LNCaP clone FGC (cell line): Measurements from ENCODE around the gene ZRANB1.

Experiments used
- DNase-seq: peaks from one replicate; pipeline ENCODE4 v3.0.0-alpha.2; 2011; ENCODE audit warnings: low read depth
- H3K4me3 ChIP-seq: 2 replicates; pipeline ENCODE4 v1.5.1; 2011; ENCODE audit warnings: mild to moderate bottlenecking, low read depth, low read length, control low read depth
- CTCF ChIP-seq: IDR thresholded peaks from 2 replicates; pipeline ENCODE4 v1.5.1; 2012; ENCODE audit warnings: mild to moderate bottlenecking; ENCODE audit not compliant: control insufficient read depth, insufficient read depth; ENCODE audit errors: extremely low read depth

The ZRANB1 gene

DNA sequence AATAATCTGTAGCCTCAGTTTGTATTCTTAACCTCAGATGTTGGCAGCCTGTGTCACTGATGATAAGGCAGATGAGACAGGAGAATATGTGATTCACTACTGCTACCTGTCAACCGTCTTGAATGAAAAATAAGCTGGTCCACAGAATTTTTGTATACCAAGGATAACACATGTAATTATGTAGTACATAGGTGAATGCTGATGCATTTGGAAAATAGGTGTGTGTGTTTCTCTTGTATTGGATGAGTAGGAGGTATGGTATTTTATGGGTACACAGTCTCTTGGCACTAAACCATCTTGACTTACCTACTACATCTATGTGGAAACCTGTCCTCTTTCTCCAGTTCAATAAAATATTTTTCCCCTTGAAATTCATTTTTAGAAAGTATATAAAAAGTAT, 20.7 kb upstream of the ZRANB1 start:
- H3K4me3 ChIP-seq, result no peak overlapping the region
- TF ChIP-seq CTCF, result no peak

DNA sequence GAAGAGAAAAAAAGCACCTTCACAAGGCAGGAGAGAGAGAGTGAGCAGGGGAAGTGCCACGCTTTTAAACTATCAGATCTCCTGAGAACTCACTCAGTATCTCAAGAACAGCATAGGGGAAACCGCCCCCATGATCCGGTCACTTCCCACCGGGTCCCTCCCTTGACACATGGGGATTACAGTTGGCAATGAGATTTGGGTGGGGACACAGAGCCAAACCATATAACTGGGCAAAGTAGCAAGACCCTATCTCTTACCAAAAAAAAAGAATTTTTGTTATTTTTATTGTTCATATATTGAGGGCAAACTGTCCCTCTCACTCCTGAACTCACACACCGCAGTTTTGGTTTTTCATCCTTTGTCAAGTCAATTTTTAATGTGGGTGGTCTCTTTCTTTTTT, 18.2 kb upstream of the ZRANB1 start:
- no peak for TF ChIP-seq CTCF
- H3K4me3 ChIP-seq, result no peak overlapping the region
- no peak for DNase-seq

More for the DNA sequence above, 20.7 kb upstream of the ZRANB1 start:
- DNase-seq, result no peak

DNA sequence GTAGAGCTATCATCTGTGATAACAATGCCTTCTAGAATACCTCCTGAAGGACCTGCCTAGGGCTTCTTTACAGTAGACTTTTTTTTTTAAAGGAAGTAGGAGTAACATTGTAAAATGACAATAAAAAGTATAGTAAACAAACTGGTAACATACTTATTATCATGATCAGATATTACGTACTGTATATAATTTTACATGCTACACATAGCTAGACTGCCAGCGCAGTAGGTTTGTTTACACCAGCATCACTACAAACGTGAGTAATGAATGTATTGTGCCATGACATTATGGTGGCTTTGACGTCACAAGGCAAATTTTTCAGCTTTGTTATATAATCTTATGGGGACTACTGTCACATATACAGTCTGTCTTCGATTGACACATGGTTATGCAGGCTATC, 15.4 kb upstream of the ZRANB1 start:
- DNase-seq, result peak; percentile 90
- H3K4me3 ChIP-seq, result no peak overlapping the region
- TF ChIP-seq CTCF, result no peak

DNA sequence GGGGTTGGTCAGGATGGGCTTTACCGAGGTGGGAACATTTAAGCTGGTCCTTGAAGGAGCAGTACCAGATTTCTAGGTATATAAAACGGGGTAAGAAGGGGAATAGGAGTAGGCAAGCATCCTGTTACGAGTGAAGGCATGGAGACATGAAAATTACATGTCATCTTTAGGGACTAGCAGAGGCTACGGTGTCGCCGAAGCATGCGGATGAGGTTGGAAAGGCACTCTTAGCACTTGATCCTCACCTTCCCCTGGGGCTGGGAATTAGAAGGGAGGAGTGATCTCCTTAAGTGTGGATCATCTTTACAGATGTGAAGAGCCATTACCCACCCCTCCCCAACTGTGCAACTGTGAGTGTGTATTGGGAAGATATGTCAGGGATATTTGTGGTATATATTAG, 13.8 kb upstream of the ZRANB1 start:
- no peak overlapping the region for H3K4me3 ChIP-seq
- TF ChIP-seq CTCF, result no peak
- no peak for DNase-seq

GRCh38 chr10:124928545-124928944, 13.4 kb upstream of the ZRANB1 start:
- no peak for DNase-seq
- no peak for TF ChIP-seq CTCF
- H3K4me3 ChIP-seq, result no peak overlapping the region

- no peak for DNase-seq
- no peak for TF ChIP-seq CTCF
These were observed 6.0 kb upstream of the ZRANB1 start for GRCh38 chr10:124935946-124936345.

GRCh38 chr10:124936813-124937212, 5.1 kb upstream of the ZRANB1 start:
- TF ChIP-seq CTCF, result no peak
- DNase-seq, result no peak
- no peak overlapping the region for H3K4me3 ChIP-seq

More at GRCh38 chr10:124935946-124936345, 6.0 kb upstream of the ZRANB1 start:
- H3K4me3 ChIP-seq, result no peak overlapping the region
